ENCODE measurements around the gene FAM237A.

- TF ChIP-seq CTCF (IDR thresholded peaks at IDR 0.05; ENCODE audit: low read depth, low read length, missing input control), result no peak
- no peak for TF ChIP-seq RAD21 (IDR thresholded peaks at IDR 0.05)
- TF ChIP-seq GABPA (IDR thresholded peaks at IDR 0.05 in 1 of 2, conservative IDR thresholded peaks at IDR 0.05 in 1 of 2), result no peak
- TF ChIP-seq HNF4G (IDR thresholded peaks at IDR 0.05), result no peak
- no peak for TF ChIP-seq SP1 (IDR thresholded peaks at IDR 0.05)
- TF ChIP-seq EGR1 (IDR thresholded peaks at IDR 0.05; ENCODE audit: low read depth in 2 of 2), result no peak
- TF ChIP-seq ZBTB33 (IDR thresholded peaks at IDR 0.05), result no peak
- TF ChIP-seq MAX (IDR thresholded peaks at IDR 0.05), result no peak
- TF ChIP-seq YY1 (IDR thresholded peaks at IDR 0.05), result no peak
- TF ChIP-seq FOXA1 (IDR thresholded peaks at IDR 0.05), result no peak
- no peak for TF ChIP-seq RXRA (IDR thresholded peaks at IDR 0.05)
- peak; percentile 99 for TF ChIP-seq REST (IDR thresholded peaks at IDR 0.05)
Observed at GRCh38 chr2:206642075-206643025, at the start of gene FAM237A.

Data from liver (tissue), 3 donors.